Skeletal muscle satellite cell (primary cell): ENCODE results near the gene ZC3H18.
"Not testable (repeated sequence)": the region's sequence is repeated elsewhere in the genome, so short reads cannot be mapped to it uniquely, and the experiment has no call there.

Experiments
- H3K27me3 ChIP-seq: 2 replicates; pipeline ENCODE4 v1.7.0; 2013; ENCODE audit warnings: low read length; ENCODE audit not compliant: control insufficient read depth, insufficient read depth
- H3K36me3 ChIP-seq: 2 replicates; pipeline ENCODE4 v1.7.0; 2013; ENCODE audit warnings: mild to moderate bottlenecking, control low read depth, low read length; ENCODE audit not compliant: insufficient read depth
- H3K4me1 ChIP-seq: 2 replicates; pipeline ENCODE4 v1.7.0; 2013; ENCODE audit warnings: low read length; ENCODE audit not compliant: control insufficient read depth, insufficient read depth
- H3K4me2 ChIP-seq: 2 replicates; pipeline ENCODE4 v1.7.0; 2013; ENCODE audit warnings: mild to moderate bottlenecking, low read length
- H3K4me3 ChIP-seq: 2 replicates; pipeline ENCODE4 v1.7.0; 2013; ENCODE audit warnings: low read length
- H3K9ac ChIP-seq: 2 replicates; pipeline ENCODE4 v1.7.0; 2013; ENCODE audit warnings: mild to moderate bottlenecking, low read depth, low read length, moderate library complexity
- H3K9me3 ChIP-seq: replicated peaks from 2 replicates; pipeline ENCODE4 v1.7.0; 2013; ENCODE audit warnings: mild to moderate bottlenecking, control low read depth, low read length

The ZC3H18 gene

DNA sequence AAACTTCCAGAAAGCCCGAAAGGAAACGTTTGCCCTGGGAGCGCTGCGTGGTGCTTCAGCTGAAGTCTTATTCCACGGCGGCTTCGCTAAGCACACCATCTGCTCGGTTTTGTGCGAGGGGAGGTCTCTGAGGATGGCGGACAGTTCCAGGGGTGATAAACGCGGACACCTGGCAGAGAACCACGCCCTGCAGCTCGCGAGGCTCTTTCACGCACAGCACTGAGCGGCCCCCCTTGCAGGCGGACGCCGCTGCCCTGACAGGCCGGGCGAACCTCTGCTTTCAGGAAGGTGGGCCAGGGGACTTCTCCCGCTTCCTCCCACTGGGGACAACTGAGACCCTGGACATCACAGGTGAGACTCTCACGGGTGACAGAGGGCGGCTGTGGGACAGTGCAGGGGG lies 89.0 kb downstream of the ZC3H18 start:
- H3K27me3 ChIP-seq, result no peaks in the 10 kb centered on the region
- no peaks in the 10 kb centered on the region for H3K9me3 ChIP-seq
- no peak overlapping the region for H3K9ac ChIP-seq
- H3K4me3 ChIP-seq, result no peak overlapping the region
- peaks cover 15% of the 10 kb centered on the region for H3K36me3 ChIP-seq
- H3K4me1 ChIP-seq, result peaks cover 5% of the 10 kb centered on the region
- no peak overlapping the region for H3K4me2 ChIP-seq

DNA sequence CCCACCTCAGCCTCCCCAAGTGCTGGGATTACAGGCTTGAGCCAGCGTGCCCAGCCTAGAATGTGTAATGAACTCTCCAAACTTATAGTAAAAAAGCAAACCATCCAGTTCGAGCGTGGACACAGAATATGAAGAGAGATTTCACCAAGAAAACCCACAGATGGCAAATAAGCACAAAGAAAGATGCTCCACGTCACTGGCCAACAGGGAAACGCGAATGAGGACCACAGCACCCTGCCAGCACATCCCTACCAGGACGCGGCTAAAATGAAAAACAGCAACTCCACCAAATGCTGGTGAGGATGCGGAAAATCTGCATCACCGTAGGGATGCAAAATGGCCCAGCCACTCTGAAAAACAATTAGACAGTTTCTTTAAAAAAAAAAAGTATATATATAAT lies 91.3 kb downstream of the ZC3H18 start:
- peak overlapping the region; percentile 8 for H3K4me3 ChIP-seq
- peaks cover 5% of the 10 kb centered on the region for H3K4me1 ChIP-seq
- H3K27me3 ChIP-seq, result no peaks in the 10 kb centered on the region
- peak overlapping the region; percentile 57 for H3K4me2 ChIP-seq
- peaks cover 7% of the 10 kb centered on the region for H3K36me3 ChIP-seq
- no peak overlapping the region for H3K9ac ChIP-seq
- H3K9me3 ChIP-seq, result no peaks in the 10 kb centered on the region

DNA sequence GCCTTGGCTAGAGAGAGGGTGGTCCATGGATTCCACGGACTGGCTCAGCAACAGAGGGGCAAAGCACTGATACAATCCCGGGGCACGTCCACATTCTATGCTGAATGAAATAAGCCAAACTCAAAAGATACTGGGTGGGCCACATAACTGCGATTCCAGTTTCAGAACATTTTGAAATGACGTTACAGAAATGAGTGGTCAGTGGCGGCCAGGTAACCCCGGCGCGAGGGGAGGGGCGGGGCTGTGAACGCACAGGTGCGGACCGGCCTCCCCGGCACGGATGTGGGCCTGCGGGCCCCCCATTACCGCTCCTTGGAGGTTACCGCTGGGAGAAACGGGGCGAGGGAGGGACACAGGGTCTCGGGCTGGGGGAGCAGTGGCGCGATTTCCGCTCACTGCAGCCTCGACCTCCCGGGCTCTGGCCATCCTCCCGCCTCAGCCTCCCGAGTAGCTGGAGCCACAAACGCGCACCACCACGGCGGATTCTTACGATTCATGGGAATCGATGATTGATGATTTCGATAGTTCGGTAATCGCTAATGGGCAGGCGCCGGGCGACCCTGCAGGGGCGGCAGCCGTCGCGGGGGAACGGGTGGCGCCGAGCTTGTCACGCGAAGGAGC lies 92.1 kb downstream of the ZC3H18 start:
- H3K9ac ChIP-seq, result peak overlapping the region; percentile 92
- peaks cover 5% of the 10 kb centered on the region for H3K4me1 ChIP-seq
- H3K36me3 ChIP-seq, result no peaks in the 10 kb centered on the region
- peak overlapping the region; percentile 99 for H3K4me2 ChIP-seq
- no peaks in the 10 kb centered on the region for H3K27me3 ChIP-seq
- peak overlapping the region; percentile 97 for H3K4me3 ChIP-seq
- H3K9me3 ChIP-seq, result no peaks in the 10 kb centered on the region

DNA sequence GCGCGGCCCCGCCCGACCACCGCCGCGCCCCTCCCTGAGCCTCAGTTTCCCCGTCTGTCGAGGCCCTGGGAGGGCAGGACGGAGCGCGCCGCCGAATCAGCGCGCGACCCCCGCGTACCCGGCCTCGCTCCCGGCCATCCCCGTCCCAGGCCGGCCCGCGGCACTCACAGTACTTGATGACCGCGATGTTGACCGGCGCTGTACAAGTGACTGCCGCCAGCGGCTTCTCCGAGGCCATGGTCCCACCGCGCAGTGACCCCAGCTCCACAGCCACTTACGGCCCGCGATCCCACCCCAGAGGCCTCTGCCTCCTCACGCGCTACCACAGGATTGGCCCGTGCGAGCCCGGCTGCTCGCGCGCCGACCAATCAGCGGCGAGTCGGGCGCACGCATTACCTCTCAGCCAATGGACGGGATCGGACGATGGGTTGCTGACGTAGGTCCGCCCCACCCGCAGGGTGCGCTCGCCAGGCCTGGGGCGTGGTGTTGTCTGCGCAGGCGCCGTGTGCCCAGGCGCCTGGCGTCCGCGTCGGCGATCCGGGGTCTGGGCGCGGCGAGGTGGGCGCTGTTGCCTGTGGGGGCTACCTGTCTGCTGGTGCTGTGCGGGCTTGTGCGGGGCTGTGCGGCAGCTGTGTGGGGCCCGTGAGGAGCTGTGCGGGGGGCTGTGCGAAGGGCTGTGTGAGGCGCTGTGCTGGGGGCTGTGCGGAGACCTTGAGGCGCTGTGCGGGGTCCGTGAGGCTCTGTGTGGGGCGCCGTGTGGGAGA lies 92.8 kb downstream of the ZC3H18 start, which contains the start of gene MVD:
MVD (minus strand) TSS at position 249 of the 764 bp plus-strand sequence; CDS start at position 238, 11 bp downstream.
- Histone ChIP-seq H3K27me3 (no peaks in the 10 kb centered on the region), H3K4me2 (peak within 1 kb of the TSS; percentile 99), H3K9me3 (no peaks in the 10 kb centered on the region), H3K4me3 (peak within 1 kb of the TSS; percentile 97), H3K36me3 (no peaks in the 10 kb centered on the region), H3K4me1 (peaks cover 5% of the 10 kb centered on the region), H3K9ac (peak within 1 kb of the TSS; percentile 92)

DNA sequence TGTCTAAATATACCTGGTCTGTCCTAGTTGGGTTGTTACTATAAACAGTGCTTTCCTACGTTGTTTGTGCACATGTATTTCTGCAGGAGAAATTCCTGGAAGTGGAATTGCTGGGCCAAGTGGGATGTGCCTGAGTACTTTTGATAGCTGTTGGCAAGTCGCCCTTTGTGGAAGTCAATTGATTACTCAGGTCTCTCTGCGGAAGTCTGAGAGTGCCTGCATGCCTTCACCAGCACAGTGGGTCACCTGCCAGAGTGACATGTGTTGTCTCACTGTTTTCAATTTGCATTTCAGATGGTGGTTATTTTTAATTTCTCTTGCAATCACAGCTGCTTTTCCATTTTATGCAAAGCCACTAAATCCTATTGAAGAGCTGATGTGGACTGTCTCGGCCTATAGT lies 94.9 kb downstream of the ZC3H18 start:
- Histone ChIP-seq H3K27me3 (no peaks in the 10 kb centered on the region), H3K4me1 (peaks cover 5% of the 10 kb centered on the region), H3K9ac (no peak overlapping the region), H3K4me3 (no peak overlapping the region), H3K36me3 (no peaks in the 10 kb centered on the region), H3K4me2 (no peak overlapping the region), H3K9me3 (no peaks in the 10 kb centered on the region)

DNA sequence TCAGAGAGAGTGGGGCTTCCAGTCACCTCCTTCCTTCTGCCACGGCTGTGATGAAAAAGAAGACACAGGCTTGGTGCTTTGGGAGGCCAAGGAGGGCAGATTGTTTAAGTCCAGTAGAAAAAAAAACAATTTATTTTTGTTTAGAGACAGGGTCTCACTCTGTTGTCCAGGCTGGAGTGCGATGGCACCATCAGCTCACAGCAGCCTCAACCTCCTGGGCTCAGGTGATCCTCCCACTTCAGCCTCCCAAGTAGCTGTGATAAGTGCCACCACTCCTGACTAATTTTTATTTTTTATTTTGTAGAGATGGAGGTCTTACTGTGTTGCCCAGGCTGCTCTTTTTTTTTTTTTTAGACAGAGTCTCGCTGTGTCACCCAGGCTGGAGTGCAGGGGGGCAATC lies 95.4 kb downstream of the ZC3H18 start:
- H3K36me3 ChIP-seq, result no peaks in the 10 kb centered on the region
- no peak overlapping the region for H3K4me3 ChIP-seq
- no peak overlapping the region for H3K4me2 ChIP-seq

DNA sequence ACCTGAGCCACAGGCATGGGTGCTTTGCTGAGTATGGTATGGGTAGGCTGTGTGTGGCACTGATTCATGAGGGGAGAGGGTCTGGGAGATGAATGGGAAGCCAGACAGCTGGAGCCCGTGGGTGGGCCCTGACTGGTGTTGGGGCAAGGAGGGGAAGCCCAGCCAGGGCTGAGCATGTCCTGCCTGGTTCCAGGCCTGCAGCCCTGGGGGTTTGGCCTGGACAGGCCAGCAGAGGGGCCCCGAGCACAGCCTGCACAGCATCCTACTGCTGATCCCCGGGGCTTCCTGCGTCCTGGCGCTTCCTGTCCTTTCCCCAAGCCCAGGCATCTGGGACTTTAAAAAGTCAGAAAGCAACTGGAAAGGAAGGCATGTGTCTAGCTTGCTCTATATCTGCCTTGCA lies 97.3 kb downstream of the ZC3H18 start:
- Histone ChIP-seq H3K4me1 (no peaks in the 10 kb centered on the region), H3K4me2 (no peak overlapping the region), H3K4me3 (no peak overlapping the region), H3K9ac (no peak overlapping the region), H3K9me3 (no peaks in the 10 kb centered on the region), H3K27me3 (no peaks in the 10 kb centered on the region), H3K36me3 (no peaks in the 10 kb centered on the region)

More for the DNA sequence above, 95.4 kb downstream of the ZC3H18 start:
- H3K27me3 ChIP-seq, result no peaks in the 10 kb centered on the region
- peaks cover 5% of the 10 kb centered on the region for H3K4me1 ChIP-seq
- no peak overlapping the region for H3K9ac ChIP-seq
- H3K9me3 ChIP-seq, result no peaks in the 10 kb centered on the region

DNA sequence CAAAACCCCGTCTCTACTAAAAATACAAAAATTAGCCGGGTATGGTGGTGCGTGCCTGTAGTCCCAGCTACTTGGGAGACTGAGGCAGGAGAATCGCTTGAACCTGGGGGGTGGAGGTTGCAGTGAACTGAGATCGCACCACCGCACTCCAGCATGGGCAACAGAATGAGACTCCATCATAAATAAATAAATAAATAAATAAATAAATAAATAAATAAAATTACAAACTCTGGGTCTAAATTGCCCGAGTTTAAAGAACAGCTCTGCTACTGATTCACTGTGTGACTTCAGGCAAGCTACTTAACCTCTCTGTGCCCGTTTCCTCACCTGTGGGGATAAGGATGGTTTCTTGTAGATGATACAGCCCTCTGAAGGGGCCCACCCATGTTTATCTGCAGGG lies 99.3 kb downstream of the ZC3H18 start:
- not testable (repeated sequence) for H3K27me3 ChIP-seq, H3K36me3 ChIP-seq, H3K9ac ChIP-seq, H3K4me3 ChIP-seq, H3K4me2 ChIP-seq, H3K4me1 ChIP-seq, H3K9me3 ChIP-seq

DNA sequence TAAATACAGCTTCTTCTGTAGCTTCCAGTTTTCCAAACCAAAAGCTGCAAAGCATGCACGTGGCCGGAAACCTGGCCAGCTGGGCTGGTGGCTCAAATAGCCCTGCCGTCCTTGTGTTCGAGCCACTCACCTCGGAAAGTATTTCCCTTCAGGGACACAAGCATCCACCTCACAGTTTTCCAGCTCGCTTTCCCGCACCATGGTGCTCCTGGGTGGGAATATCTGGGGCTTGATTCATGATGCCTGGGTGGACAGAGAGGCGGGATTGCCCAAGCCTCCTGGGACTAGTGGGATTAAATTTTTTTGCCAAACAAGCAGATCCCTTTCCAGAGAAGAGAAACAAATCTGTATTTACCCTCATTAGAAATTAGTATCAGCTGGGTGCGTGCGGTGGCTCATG lies 99.8 kb downstream of the ZC3H18 start:
- H3K4me1 ChIP-seq, result no peaks in the 10 kb centered on the region
- H3K4me3 ChIP-seq, result no peak overlapping the region
- H3K9ac ChIP-seq, result no peak overlapping the region
- H3K9me3 ChIP-seq, result no peaks in the 10 kb centered on the region
- H3K36me3 ChIP-seq, result peaks cover 3% of the 10 kb centered on the region
- H3K27me3 ChIP-seq, result no peaks in the 10 kb centered on the region
- H3K4me2 ChIP-seq, result no peak overlapping the region

DNA sequence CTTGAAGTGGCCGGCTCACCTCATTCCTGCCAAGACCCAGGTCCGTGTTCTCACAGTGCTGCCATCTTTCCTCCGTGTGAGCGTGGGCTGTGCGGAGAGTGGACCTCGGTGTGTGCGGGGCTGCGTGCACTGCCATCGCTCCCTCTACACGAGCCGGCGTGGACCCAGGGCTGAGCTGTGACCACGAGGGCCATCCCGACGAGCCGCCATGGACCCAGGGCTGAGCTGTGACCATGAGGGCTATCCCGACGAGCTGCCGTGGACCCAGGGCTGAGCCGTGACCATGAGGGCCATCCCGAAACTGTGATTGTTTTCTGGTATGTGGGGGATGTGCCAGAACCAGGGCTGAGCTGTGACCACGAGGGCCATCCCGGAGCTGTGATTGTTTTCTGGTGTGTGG lies 101.6 kb downstream of the ZC3H18 start:
- H3K27me3 ChIP-seq, result peaks cover 8% of the 10 kb centered on the region
- H3K4me3 ChIP-seq, result no peak overlapping the region
- peaks cover 3% of the 10 kb centered on the region for H3K36me3 ChIP-seq
- H3K4me1 ChIP-seq, result no peaks in the 10 kb centered on the region
- no peaks in the 10 kb centered on the region for H3K9me3 ChIP-seq
- H3K9ac ChIP-seq, result no peak overlapping the region
- no peak overlapping the region for H3K4me2 ChIP-seq

DNA sequence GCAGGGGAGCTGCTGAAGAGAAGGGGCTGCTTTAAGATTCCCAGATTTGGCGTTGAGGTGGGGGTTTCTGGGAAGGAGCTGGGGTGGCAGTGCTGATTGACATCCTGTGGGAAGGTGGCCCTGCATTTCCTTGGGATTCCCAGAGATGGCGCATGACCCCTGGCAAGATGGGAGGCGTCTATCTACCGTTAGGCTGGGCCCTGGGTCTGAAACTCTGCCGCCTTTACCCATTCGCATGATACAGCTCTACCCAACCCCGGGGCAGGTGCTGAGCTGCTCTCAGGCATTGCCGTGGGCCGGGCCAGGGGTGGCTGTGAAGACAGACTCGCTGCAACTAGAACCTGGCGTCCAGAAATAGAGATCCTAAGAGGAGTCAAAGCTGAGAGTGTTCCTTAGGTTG lies 102.6 kb downstream of the ZC3H18 start:
- Histone ChIP-seq H3K4me1 (peaks cover 2% of the 10 kb centered on the region), H3K9me3 (no peaks in the 10 kb centered on the region), H3K4me2 (no peak overlapping the region), H3K36me3 (peaks cover 3% of the 10 kb centered on the region), H3K4me3 (no peak overlapping the region), H3K27me3 (peaks cover 17% of the 10 kb centered on the region), H3K9ac (no peak overlapping the region)
